GM18907 (cell line): Measurements from ENCODE around the gene UBE2H.
"Not testable (repeated sequence)": the region's sequence is repeated elsewhere in the genome, so short reads cannot be mapped to it uniquely, and the experiment has no call there.

ENCODE experiments used
- ATAC-seq: cut with Tn5 transposase; IDR thresholded peaks from one replicate; pipeline ENCODE4 v1.9.1; 2021; ENCODE audit warnings: mild to moderate bottlenecking, moderate library complexity; ENCODE audit not compliant: unreplicated experiment

UBE2H gene

GRCh38 chr7:129848436-129848835 lies 104.3 kb downstream of the UBE2H start:
- no peak for ATAC-seq

GRCh38 chr7:129845972-129846327 lies 106.8 kb downstream of the UBE2H start:
- ATAC-seq = no peak

- ATAC-seq = no peak
Observed at GRCh38 chr7:129845178-129845971, 107.4 kb downstream of the UBE2H start.

GRCh38 chr7:129843978-129844840 lies 108.6 kb downstream of the UBE2H start:
- no peak for ATAC-seq

- ATAC-seq = no peak
Observed at GRCh38 chr7:129843365-129843898, 109.3 kb downstream of the UBE2H start.

- no peak for ATAC-seq
Observed at GRCh38 chr7:129841465-129841864, 111.3 kb downstream of the UBE2H start.

GRCh38 chr7:129840757-129841156 lies 112.0 kb downstream of the UBE2H start:
- ATAC-seq = no peak

GRCh38 chr7:129836983-129837382 lies 115.8 kb downstream of the UBE2H start:
- ATAC-seq = no peak

- no peak for ATAC-seq
Observed at GRCh38 chr7:129835569-129835968, 117.2 kb downstream of the UBE2H start.

- not testable (repeated sequence) for ATAC-seq
Observed at GRCh38 chr7:129833353-129833752, 119.4 kb downstream of the UBE2H start.

- no peak for ATAC-seq
Observed at GRCh38 chr7:129832701-129833227, 120.0 kb downstream of the UBE2H start.

- no peak for ATAC-seq
Observed at GRCh38 chr7:129832282-129832681, 120.5 kb downstream of the UBE2H start.

- ATAC-seq = no peak
Observed at GRCh38 chr7:129831424-129832058, 121.2 kb downstream of the UBE2H start.

- ATAC-seq = no peak
Observed at GRCh38 chr7:129830949-129831348, 121.8 kb downstream of the UBE2H start.

GRCh38 chr7:129829737-129830631 lies 122.8 kb downstream of the UBE2H start:
- ATAC-seq = no peak

GRCh38 chr7:129828989-129829736 lies 123.6 kb downstream of the UBE2H start:
- no peak for ATAC-seq

- no peak for ATAC-seq
Observed at GRCh38 chr7:129828078-129828762, 124.5 kb downstream of the UBE2H start.

GRCh38 chr7:129827467-129827990 lies 125.2 kb downstream of the UBE2H start:
- ATAC-seq = no peak
